ENCODE measurements around the gene CCDC126.
"Not testable (repeated sequence)": the region's sequence is repeated elsewhere in the genome, so short reads cannot be mapped to it uniquely, and the experiment has no call there.

CCDC126 gene, protein sequence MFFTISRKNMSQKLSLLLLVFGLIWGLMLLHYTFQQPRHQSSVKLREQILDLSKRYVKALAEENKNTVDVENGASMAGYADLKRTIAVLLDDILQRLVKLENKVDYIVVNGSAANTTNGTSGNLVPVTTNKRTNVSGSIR

DNA sequence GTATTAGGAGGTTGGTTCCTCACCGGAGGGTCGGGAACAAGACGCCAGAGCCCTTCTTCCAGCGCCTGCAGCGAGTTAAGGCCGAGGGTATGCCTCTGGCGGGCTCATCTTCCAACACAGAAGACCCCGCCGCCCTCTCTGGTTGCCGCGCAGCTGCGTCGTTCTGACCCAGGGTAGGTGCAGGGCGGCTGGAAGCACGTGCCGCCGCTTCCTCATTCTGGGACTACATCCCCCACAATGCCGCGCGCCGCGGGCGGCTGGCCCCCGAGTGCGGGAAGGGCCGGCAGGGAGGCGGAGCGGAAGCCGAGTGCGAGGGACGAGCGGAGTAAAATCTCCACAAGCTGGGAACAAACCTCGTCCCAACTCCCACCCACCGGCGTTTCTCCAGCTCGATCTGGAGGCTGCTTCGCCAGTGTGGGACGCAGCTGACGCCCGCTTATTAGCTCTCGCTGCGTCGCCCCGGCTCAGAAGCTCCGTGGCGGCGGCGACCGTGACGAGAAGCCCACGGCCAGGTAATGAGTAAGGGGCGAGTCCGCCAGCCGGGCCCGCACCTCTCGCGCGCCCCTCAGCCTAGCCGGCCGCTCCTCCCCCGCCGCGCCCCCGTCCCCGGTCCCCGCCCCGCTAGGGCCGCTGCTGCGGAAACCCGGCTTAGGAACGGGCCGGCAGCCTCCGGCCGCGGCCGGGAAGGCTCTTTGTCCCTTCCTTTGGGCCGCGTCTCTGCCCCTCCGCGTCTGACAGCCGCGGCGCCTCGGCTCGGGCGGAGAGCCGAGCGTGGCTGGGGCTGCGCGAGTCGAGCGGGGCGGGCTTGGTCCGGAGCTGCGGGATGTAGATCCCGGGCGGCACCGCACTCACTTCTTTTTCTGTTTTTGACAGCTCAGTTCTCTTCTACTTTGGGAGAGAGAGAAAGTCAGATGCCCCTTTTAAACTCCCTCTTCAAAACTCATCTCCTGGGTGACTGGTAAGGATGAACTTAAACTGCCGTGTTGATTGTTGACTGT, at the start of gene CCDC126:
TSS of gene CCDC126 (plus strand) at position 289 of the 998 bp plus-strand sequence. CDS start 13,934 bp downstream, outside the sequence.
- H4K20me1 ChIP-seq (ENCODE audit: insufficient read depth): no peaks in the 10 kb centered on the region
- no peaks in the 10 kb centered on the region for H3K36me3 ChIP-seq (ENCODE audit: insufficient read depth)
- peak within 1 kb of the TSS; percentile 59 for H3K4me2 ChIP-seq
- H3K4me3 ChIP-seq (IDR thresholded peaks at IDR 0.05; ENCODE audit: insufficient read depth, low read depth, low read length): peak within 1 kb of the TSS; percentile 54
- H3K27me3 ChIP-seq (ENCODE audit: insufficient read depth, low read depth): no peaks in the 10 kb centered on the region
- H3K9ac ChIP-seq: peak within 1 kb of the TSS; percentile 28; the same call in 1 of the 2 replicates
- H3K4me1 ChIP-seq (ENCODE audit: low read depth, poor library complexity, severe bottlenecking): peaks cover 26% of the 10 kb centered on the region
- peak within 1 kb of the TSS; percentile 21 for H3K27ac ChIP-seq
- peaks cover 8% of the 10 kb centered on the region; the same call in 1 of the 2 replicates for H3K79me2 ChIP-seq (ENCODE audit: insufficient read depth, low read depth)
- TF ChIP-seq, protein P1, sequence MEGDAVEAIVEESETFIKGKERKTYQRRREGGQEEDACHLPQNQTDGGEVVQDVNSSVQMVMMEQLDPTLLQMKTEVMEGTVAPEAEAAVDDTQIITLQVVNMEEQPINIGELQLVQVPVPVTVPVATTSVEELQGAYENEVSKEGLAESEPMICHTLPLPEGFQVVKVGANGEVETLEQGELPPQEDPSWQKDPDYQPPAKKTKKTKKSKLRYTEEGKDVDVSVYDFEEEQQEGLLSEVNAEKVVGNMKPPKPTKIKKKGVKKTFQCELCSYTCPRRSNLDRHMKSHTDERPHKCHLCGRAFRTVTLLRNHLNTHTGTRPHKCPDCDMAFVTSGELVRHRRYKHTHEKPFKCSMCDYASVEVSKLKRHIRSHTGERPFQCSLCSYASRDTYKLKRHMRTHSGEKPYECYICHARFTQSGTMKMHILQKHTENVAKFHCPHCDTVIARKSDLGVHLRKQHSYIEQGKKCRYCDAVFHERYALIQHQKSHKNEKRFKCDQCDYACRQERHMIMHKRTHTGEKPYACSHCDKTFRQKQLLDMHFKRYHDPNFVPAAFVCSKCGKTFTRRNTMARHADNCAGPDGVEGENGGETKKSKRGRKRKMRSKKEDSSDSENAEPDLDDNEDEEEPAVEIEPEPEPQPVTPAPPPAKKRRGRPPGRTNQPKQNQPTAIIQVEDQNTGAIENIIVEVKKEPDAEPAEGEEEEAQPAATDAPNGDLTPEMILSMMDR (conservative IDR thresholded peaks at IDR 0.05; ENCODE audit: low read depth, low read length): no peak
- peak within 1 kb of the TSS; percentile 88 for H2AFZ ChIP-seq (ENCODE audit: low read depth)

DNA sequence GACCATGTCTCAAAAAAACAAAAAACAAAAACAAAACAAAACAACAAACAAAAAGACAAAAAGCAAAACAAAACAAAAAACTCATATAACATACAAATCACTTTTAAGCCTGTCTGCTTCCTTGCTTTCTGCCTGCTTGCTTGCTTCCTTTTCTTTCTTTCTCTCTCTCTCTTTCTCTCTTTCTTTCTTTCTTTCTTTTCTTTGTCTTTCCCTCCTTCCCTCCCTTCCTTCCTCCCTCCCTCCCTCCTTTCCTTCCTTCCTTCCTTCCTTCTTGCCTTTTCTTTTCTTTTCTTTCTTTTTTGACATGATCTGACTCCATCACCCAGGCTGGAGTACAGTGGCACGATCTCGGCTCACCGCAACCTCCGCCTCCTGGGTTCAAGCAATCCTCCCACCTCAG, 49.5 kb upstream of the CCDC126 start:
- no peaks in the 10 kb centered on the region for H3K36me3 ChIP-seq (ENCODE audit: insufficient read depth)
- H4K20me1 ChIP-seq (ENCODE audit: insufficient read depth): no peaks in the 10 kb centered on the region
- no peak overlapping the region for H2AFZ ChIP-seq (ENCODE audit: low read depth)
- peaks cover 21% of the 10 kb centered on the region for H3K4me1 ChIP-seq (ENCODE audit: low read depth, poor library complexity, severe bottlenecking)
- no peaks in the 10 kb centered on the region for H3K27me3 ChIP-seq (ENCODE audit: insufficient read depth, low read depth)
- H3K4me2 ChIP-seq: no peak overlapping the region
- no peak overlapping the region for H3K9ac ChIP-seq
- TF ChIP-seq, protein P1 (conservative IDR thresholded peaks at IDR 0.05; ENCODE audit: low read depth, low read length): no peak
- H3K27ac ChIP-seq: no peak overlapping the region
- no peaks in the 10 kb centered on the region for H3K79me2 ChIP-seq (ENCODE audit: insufficient read depth, low read depth)
- H3K4me3 ChIP-seq (IDR thresholded peaks at IDR 0.05; ENCODE audit: insufficient read depth, low read depth, low read length): no peak overlapping the region

DNA sequence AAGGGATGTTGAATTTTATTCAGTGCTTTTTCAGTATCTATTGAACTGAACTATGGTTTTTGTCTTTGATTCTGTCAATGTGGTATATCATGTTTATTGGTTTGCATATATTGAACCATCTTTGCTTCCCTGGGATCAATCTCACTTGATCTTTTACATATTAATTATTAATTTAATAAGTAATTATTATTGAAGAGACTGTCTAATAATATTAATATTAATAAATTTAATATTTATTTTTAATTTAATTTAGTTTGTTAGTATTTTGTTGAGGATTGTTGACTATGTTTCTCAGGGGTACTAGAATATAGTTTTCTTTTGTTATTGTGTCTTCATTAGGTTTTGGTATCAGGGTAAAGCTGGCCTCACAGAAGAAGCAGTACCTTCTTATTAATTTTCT, 38.9 kb upstream of the CCDC126 start:
- Histone ChIP-seq H3K27ac (no peak overlapping the region), H3K27me3 (ENCODE audit: insufficient read depth, low read depth) (no peaks in the 10 kb centered on the region), H3K79me2 (ENCODE audit: insufficient read depth, low read depth) (no peaks in the 10 kb centered on the region), H4K20me1 (ENCODE audit: insufficient read depth) (no peaks in the 10 kb centered on the region), H3K36me3 (ENCODE audit: insufficient read depth) (no peaks in the 10 kb centered on the region), H3K9ac (no peak overlapping the region), H2AFZ (ENCODE audit: low read depth) (no peak overlapping the region), H3K4me1 (ENCODE audit: low read depth, poor library complexity, severe bottlenecking) (no peaks in the 10 kb centered on the region), H3K4me3 (IDR thresholded peaks at IDR 0.05; ENCODE audit: insufficient read depth, low read depth, low read length) (no peak overlapping the region), H3K4me2 (no peak overlapping the region)
- TF ChIP-seq, protein P1 (conservative IDR thresholded peaks at IDR 0.05; ENCODE audit: low read depth, low read length): no peak

DNA sequence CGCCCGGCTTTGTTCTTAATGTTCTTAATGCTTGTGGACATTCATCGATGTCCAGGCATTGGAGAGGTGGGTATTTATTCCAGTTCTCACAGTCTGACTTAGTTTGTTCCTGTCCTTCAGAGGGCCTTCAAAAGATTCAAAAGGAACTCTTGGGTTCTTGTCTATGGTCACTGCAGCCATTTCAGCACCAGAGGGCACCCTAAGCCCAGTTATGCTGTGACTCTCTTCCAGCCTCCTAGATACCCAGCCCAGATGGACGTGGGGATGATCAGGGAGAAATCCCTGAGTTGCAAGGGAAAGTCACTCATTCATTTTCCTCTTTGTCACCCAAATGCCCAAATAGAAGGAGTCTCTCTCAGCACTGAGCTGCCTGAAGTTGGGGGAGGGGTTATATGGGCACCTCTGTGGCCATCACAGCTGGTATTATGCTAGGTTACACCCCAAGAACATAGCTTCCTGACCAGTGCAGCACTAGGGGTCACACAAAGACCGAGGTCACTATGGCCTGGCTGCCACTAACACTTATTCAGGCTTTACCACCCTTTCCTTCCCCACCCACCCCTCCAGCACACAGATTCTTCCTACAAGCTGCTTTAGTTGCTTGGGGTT, 26.5 kb upstream of the CCDC126 start:
- Histone ChIP-seq H3K9ac (no peak overlapping the region), H3K4me3 (IDR thresholded peaks at IDR 0.05; ENCODE audit: insufficient read depth, low read depth, low read length) (no peak overlapping the region), H3K36me3 (ENCODE audit: insufficient read depth) (no peaks in the 10 kb centered on the region), H3K27me3 (ENCODE audit: insufficient read depth, low read depth) (no peaks in the 10 kb centered on the region), H3K4me2 (no peak overlapping the region), H3K27ac (no peak overlapping the region), H3K4me1 (ENCODE audit: low read depth, poor library complexity, severe bottlenecking) (no peaks in the 10 kb centered on the region), H2AFZ (ENCODE audit: low read depth) (peak overlapping the region; percentile 41; the same call in 1 of the 2 replicates), H3K79me2 (ENCODE audit: insufficient read depth, low read depth) (no peaks in the 10 kb centered on the region), H4K20me1 (ENCODE audit: insufficient read depth) (no peaks in the 10 kb centered on the region)
- TF ChIP-seq, protein P1 (conservative IDR thresholded peaks at IDR 0.05; ENCODE audit: low read depth, low read length): peak; percentile 97

DNA sequence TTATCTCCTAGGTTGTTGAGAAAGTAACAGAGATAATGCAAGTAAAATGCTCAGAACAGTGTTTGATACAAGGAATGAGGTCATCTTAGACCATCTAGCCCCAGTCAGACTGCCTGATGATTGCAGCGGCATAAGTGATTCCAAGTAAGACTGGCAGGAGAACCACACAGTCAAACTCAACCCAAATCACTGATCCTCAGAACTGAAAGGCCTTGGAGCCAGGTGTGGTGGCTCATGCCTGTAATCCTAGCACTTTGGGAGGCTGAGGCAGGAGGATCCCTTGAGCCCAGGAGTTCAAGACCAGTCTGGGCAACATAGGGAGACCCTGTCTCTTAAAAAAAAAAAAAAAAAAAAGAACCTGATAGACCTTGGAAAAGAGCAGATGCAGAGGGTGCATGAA, 15.2 kb upstream of the CCDC126 start:
- H4K20me1 ChIP-seq (ENCODE audit: insufficient read depth); H3K4me3 ChIP-seq (IDR thresholded peaks at IDR 0.05; ENCODE audit: insufficient read depth, low read depth, low read length); H3K4me1 ChIP-seq (ENCODE audit: low read depth, poor library complexity, severe bottlenecking); H3K79me2 ChIP-seq (ENCODE audit: insufficient read depth, low read depth); H3K9ac ChIP-seq; H2AFZ ChIP-seq (ENCODE audit: low read depth); H3K4me2 ChIP-seq; H3K27me3 ChIP-seq (ENCODE audit: insufficient read depth, low read depth); H3K36me3 ChIP-seq (ENCODE audit: insufficient read depth); H3K27ac ChIP-seq: not testable (repeated sequence)

DNA sequence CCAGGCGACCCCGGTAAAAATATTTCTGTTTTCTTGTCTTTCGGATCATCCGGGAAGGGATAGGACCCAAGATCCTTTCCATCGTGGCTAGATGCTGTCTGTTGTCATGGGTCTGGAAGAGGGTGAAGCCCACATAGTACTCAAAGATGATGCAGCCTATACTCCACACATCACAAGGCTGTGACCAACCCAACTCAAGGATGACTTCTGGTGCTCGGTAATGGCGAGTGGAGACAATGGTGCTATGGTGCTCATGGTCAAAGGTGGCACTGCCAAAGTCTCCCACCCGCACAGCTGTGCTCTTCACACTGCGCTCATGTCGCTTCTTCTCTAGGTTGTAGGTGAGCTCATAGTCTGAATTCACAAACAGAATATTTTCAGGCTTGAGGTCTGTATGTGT, 11.9 kb upstream of the CCDC126 start:
- not testable (repeated sequence) for H3K4me1 ChIP-seq (ENCODE audit: low read depth, poor library complexity, severe bottlenecking); H3K9ac ChIP-seq; H3K4me3 ChIP-seq (IDR thresholded peaks at IDR 0.05; ENCODE audit: insufficient read depth, low read depth, low read length); H3K4me2 ChIP-seq; H3K36me3 ChIP-seq (ENCODE audit: insufficient read depth); H3K27me3 ChIP-seq (ENCODE audit: insufficient read depth, low read depth); H2AFZ ChIP-seq (ENCODE audit: low read depth); H4K20me1 ChIP-seq (ENCODE audit: insufficient read depth); H3K27ac ChIP-seq; H3K79me2 ChIP-seq (ENCODE audit: insufficient read depth, low read depth)

Data from KMS-11 (cell line).